WTC11 (cell line): ENCODE measurements around the gene ADAMTS7. TPM values are rescaled to one million over a fixed set of nuclear protein-coding genes. Genes with fewer than 3 reads are reported as not detected.

Source experiments
- ATAC-seq: fragments of 200-7000 bp; cut with Tn5 transposase; 2 replicates; pipeline ENCODE4 v1.10.0; 2021; ENCODE audit warnings: mild to moderate bottlenecking, moderate library complexity
- CTCF ChIA-PET: fragments of 300-600 bp; sonication (Branson Sonifier 250); formaldehyde crosslinking; loops from one replicate; lab custom pipeline; 2021; ENCODE audit warnings: antibody characterized with exemption; lab: Charles Lee
- POLR2A ChIA-PET: fragments of 350-600 bp; sonication (Branson Sonifier 250); formaldehyde crosslinking; loops from one replicate; lab custom pipeline; 2021; ENCODE audit warnings: antibody characterized with exemption; lab: Charles Lee
- DNase-seq: peaks from one replicate; pipeline ENCODE4 v3.0.0; 2021; ENCODE audit warnings: low spot score
- H3K27ac Mint-ChIP-seq: 2 replicates; pipeline ENCODE4 v1.8.0; 2021; ENCODE audit warnings: mixed read lengths
- H3K27me3 Mint-ChIP-seq: 2 replicates; pipeline ENCODE4 v1.8.0; 2021; ENCODE audit warnings: low read depth, mild to moderate bottlenecking, moderate library complexity, mixed read lengths
- H3K36me3 Mint-ChIP-seq: 2 replicates; pipeline ENCODE4 v1.8.0; 2021; ENCODE audit warnings: mixed read lengths
- H3K4me1 Mint-ChIP-seq: 2 replicates; pipeline ENCODE4 v1.8.0; 2022; ENCODE audit warnings: mixed read lengths
- H3K4me3 Mint-ChIP-seq: 2 replicates; pipeline ENCODE4 v1.8.0; 2021; ENCODE audit warnings: mild to moderate bottlenecking, moderate library complexity, mixed read lengths
- H3K9me3 Mint-ChIP-seq: 2 replicates; pipeline ENCODE4 v1.8.0; 2021; ENCODE audit warnings: mixed read lengths
- CBFB ChIP-seq: sonication (generic); formaldehyde crosslinking; IDR thresholded peaks from 2 replicates; pipeline ENCODE4 v1.8.1; 2022; ENCODE audit warnings: mild to moderate bottlenecking, low read depth, missing genetic modification reagents
- CREM ChIP-seq: sonication (generic); formaldehyde crosslinking; IDR thresholded peaks from 2 replicates; pipeline ENCODE4 v1.8.1; 2022; ENCODE audit warnings: mild to moderate bottlenecking, missing genetic modification reagents, moderate library complexity
- ELF4 ChIP-seq: sonication (generic); formaldehyde crosslinking; IDR thresholded peaks from 2 replicates; pipeline ENCODE4 v1.8.1; 2022; ENCODE audit warnings: low read depth, mild to moderate bottlenecking, moderate library complexity, missing genetic modification reagents
- ESRRA ChIP-seq: sonication (generic); formaldehyde crosslinking; IDR thresholded peaks from 2 replicates; pipeline ENCODE4 v1.8.1; 2022; ENCODE audit warnings: mild to moderate bottlenecking, missing genetic modification reagents, borderline replicate concordance
- KAT7 ChIP-seq: sonication (generic); formaldehyde crosslinking; IDR thresholded peaks from 2 replicates; pipeline ENCODE4 v1.8.1; 2023; ENCODE audit warnings: missing genetic modification reagents, mild to moderate bottlenecking, borderline replicate concordance
- NFATC4 ChIP-seq: fragments of 250-450 bp; sonication (Bioruptor Pico); IDR thresholded peaks from 2 replicates; pipeline ENCODE4 v1.9.0; 2021; ENCODE audit warnings: mild to moderate bottlenecking
- NFE2L1 ChIP-seq: sonication (generic); formaldehyde crosslinking; IDR thresholded peaks from 2 replicates; pipeline ENCODE4 v1.8.1; 2023; ENCODE audit warnings: missing genetic modification reagents
- NR3C1 ChIP-seq: sonication (generic); formaldehyde crosslinking; conservative IDR thresholded peaks from 2 replicates; pipeline ENCODE4 v1.8.1; 2023; ENCODE audit warnings: low read depth, mild to moderate bottlenecking, missing genetic modification reagents
- SMAD4 ChIP-seq: sonication (generic); formaldehyde crosslinking; IDR thresholded peaks from 2 replicates; pipeline ENCODE4 v1.8.0; 2022; ENCODE audit warnings: mild to moderate bottlenecking, missing genetic modification reagents
- SOX15 ChIP-seq: fragments of 250-450 bp; sonication (Bioruptor Pico); IDR thresholded peaks from 2 replicates; pipeline ENCODE4 v1.9.0; 2021; ENCODE audit warnings: mild to moderate bottlenecking
- ZNF138 ChIP-seq: sonication (generic); formaldehyde crosslinking; conservative IDR thresholded peaks from 2 replicates; pipeline ENCODE4 v1.8.1; 2022; ENCODE audit warnings: mild to moderate bottlenecking, moderate library complexity, missing genetic modification reagents
- ZNF317 ChIP-seq: sonication (generic); formaldehyde crosslinking; IDR thresholded peaks from 2 replicates; pipeline ENCODE4 v1.8.1; 2023; ENCODE audit warnings: low read depth, mild to moderate bottlenecking, moderate library complexity, missing genetic modification reagents, borderline replicate concordance
- ZNF416 ChIP-seq: fragments of 250-450 bp; sonication (Bioruptor Pico); IDR thresholded peaks from 2 replicates; pipeline ENCODE4 v1.9.0; 2021; ENCODE audit warnings: mild to moderate bottlenecking, inconsistent platforms
- total RNA-seq: library from RNA; stranded (reverse); gene quantifications from 3 replicates; pipeline ENCODE4 v1.2.3, GENCODE V29; 2021
- TF ChIP-seq, protein P1 (sequence below): sonication (generic); formaldehyde crosslinking; IDR thresholded peaks from 2 replicates; pipeline ENCODE4 v1.8.1; 2023; ENCODE audit warnings: mild to moderate bottlenecking, missing genetic modification reagents
- TF ChIP-seq, protein P2 (sequence below): sonication (generic); formaldehyde crosslinking; IDR thresholded peaks from 2 replicates; pipeline ENCODE4 v1.8.0; 2022; ENCODE audit warnings: mild to moderate bottlenecking, missing genetic modification reagents
- TF ChIP-seq, protein P3 (sequence below): sonication (generic); formaldehyde crosslinking; IDR thresholded peaks from 2 replicates; pipeline ENCODE4 v1.8.1; 2022; ENCODE audit warnings: mild to moderate bottlenecking, missing genetic modification reagents, moderate library complexity, borderline replicate concordance
- TF ChIP-seq, protein P4 (sequence below): sonication (generic); formaldehyde crosslinking; IDR thresholded peaks from 2 replicates; pipeline ENCODE4 v1.8.1; 2022; ENCODE audit warnings: mild to moderate bottlenecking, moderate library complexity, missing genetic modification reagents
- TF ChIP-seq, protein P5 (sequence below): sonication (generic); formaldehyde crosslinking; IDR thresholded peaks from 2 replicates; pipeline ENCODE4 v1.8.0; 2023; ENCODE audit warnings: missing genetic modification reagents, mild to moderate bottlenecking, borderline replicate concordance
- TF ChIP-seq, protein P6 (sequence below): sonication (generic); formaldehyde crosslinking; IDR thresholded peaks from 2 replicates; pipeline ENCODE4 v1.8.0; 2022; ENCODE audit warnings: mild to moderate bottlenecking, missing genetic modification reagents

The ADAMTS7 gene
- total RNA-seq, 1 experiment from 2014 or later: 70.3 TPM

DNA sequence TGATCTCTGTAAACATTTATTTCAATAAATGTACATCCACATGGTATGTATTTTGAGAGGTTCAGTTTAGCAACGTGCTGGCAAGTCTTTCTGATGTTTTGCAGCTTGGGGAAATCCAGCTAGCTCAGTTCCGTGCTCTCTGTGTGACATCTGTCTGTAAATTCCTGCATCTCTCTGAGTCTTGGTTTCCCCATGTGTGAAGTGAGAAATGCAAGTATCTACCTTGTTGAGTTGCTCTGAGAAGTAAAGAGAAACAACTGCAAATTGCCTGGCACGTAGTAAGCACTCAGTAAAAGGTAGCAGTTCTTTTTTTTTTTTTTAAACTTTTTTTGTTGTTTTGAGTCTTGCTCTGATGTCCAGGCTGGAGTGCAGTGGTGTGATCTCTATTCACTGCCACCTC is 31.3 kb upstream of the ADAMTS7 start:
- CTCF ChIA-PET: interaction anchor here (0.8 to 1.8 kb wide), 5 partner anchors 9 to 65 kb away, joined by 4 to 7 read pairs (median 5); partner anchors contain the start of gene MORF4L1
- H3K27ac Mint-ChIP-seq: no peak overlapping the region; the same call in 1 of the 2 replicates

DNA sequence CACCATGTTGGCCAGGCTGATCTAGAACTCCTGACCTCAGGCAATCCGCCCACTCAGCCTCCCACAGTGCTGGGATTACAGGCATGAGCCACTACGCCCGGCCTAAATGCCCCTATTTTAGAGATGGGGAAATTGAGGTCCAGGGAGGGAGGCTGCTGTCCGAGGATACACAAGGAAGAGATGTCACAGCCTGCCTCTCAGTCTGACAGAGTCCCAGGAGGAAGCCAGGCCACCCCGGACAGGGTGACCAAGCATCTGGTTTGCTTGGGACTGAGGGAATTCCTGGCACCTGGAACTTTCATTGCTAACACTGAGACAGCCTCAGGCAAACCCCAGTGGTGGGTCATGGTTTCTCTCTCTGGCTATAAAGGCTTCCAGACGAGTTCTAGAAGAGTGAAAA is 30.6 kb upstream of the ADAMTS7 start:
- DNase-seq (no peak), ATAC-seq (no peak)
- Mint-ChIP-seq H3K27ac (no peak overlapping the region), H3K4me3 (no peak overlapping the region), H3K36me3 (no peaks in the 10 kb centered on the region), H3K4me1 (0 out of 2 replicates have a peak, but pooled peaks cover 10% of the 10 kb centered on the region), H3K9me3 (peaks cover 7% of the 10 kb centered on the region), H3K27me3 (no peaks in the 10 kb centered on the region; the same call in 1 of the 2 replicates)
- CTCF ChIA-PET: interaction anchor here (0.9 to 1.8 kb wide), 3 partner anchors 8 to 33 kb away, joined by 4 to 7 read pairs (median 6); partner anchors contain the start of gene MORF4L1
- TF ChIP-seq, protein P1, sequence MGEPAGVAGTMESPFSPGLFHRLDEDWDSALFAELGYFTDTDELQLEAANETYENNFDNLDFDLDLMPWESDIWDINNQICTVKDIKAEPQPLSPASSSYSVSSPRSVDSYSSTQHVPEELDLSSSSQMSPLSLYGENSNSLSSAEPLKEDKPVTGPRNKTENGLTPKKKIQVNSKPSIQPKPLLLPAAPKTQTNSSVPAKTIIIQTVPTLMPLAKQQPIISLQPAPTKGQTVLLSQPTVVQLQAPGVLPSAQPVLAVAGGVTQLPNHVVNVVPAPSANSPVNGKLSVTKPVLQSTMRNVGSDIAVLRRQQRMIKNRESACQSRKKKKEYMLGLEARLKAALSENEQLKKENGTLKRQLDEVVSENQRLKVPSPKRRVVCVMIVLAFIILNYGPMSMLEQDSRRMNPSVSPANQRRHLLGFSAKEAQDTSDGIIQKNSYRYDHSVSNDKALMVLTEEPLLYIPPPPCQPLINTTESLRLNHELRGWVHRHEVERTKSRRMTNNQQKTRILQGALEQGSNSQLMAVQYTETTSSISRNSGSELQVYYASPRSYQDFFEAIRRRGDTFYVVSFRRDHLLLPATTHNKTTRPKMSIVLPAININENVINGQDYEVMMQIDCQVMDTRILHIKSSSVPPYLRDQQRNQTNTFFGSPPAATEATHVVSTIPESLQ (CRISPR knock-in tag): no peak
- TF ChIP-seq KAT7 (no peak), NFATC4 (CRISPR knock-in tag) (no peak), CREM (CRISPR knock-in tag) (no peak), ELF4 (CRISPR knock-in tag) (no peak), CBFB (CRISPR knock-in tag) (no peak), ZNF317 (CRISPR knock-in tag) (no peak), ESRRA (CRISPR knock-in tag) (no peak)
- TF ChIP-seq, protein P2, sequence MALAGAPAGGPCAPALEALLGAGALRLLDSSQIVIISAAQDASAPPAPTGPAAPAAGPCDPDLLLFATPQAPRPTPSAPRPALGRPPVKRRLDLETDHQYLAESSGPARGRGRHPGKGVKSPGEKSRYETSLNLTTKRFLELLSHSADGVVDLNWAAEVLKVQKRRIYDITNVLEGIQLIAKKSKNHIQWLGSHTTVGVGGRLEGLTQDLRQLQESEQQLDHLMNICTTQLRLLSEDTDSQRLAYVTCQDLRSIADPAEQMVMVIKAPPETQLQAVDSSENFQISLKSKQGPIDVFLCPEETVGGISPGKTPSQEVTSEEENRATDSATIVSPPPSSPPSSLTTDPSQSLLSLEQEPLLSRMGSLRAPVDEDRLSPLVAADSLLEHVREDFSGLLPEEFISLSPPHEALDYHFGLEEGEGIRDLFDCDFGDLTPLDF (CRISPR knock-in tag): no peak
- TF ChIP-seq, protein P3, sequence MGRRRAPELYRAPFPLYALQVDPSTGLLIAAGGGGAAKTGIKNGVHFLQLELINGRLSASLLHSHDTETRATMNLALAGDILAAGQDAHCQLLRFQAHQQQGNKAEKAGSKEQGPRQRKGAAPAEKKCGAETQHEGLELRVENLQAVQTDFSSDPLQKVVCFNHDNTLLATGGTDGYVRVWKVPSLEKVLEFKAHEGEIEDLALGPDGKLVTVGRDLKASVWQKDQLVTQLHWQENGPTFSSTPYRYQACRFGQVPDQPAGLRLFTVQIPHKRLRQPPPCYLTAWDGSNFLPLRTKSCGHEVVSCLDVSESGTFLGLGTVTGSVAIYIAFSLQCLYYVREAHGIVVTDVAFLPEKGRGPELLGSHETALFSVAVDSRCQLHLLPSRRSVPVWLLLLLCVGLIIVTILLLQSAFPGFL: no peak
- TF ChIP-seq, protein P4, sequence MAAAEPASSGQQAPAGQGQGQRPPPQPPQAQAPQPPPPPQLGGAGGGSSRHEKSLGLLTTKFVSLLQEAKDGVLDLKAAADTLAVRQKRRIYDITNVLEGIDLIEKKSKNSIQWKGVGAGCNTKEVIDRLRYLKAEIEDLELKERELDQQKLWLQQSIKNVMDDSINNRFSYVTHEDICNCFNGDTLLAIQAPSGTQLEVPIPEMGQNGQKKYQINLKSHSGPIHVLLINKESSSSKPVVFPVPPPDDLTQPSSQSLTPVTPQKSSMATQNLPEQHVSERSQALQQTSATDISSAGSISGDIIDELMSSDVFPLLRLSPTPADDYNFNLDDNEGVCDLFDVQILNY (CRISPR knock-in tag): no peak
- POLR2A ChIA-PET: no interaction called here

More for the DNA sequence above, 31.3 kb upstream of the ADAMTS7 start:
- POLR2A ChIA-PET: no interaction called here
- H3K36me3 Mint-ChIP-seq: no peaks in the 10 kb centered on the region; the same call in 1 of the 2 replicates
- no peak for TF ChIP-seq ZNF138 (CRISPR knock-in tag)
- TF ChIP-seq SMAD4: no peak
- TF ChIP-seq, protein P5, sequence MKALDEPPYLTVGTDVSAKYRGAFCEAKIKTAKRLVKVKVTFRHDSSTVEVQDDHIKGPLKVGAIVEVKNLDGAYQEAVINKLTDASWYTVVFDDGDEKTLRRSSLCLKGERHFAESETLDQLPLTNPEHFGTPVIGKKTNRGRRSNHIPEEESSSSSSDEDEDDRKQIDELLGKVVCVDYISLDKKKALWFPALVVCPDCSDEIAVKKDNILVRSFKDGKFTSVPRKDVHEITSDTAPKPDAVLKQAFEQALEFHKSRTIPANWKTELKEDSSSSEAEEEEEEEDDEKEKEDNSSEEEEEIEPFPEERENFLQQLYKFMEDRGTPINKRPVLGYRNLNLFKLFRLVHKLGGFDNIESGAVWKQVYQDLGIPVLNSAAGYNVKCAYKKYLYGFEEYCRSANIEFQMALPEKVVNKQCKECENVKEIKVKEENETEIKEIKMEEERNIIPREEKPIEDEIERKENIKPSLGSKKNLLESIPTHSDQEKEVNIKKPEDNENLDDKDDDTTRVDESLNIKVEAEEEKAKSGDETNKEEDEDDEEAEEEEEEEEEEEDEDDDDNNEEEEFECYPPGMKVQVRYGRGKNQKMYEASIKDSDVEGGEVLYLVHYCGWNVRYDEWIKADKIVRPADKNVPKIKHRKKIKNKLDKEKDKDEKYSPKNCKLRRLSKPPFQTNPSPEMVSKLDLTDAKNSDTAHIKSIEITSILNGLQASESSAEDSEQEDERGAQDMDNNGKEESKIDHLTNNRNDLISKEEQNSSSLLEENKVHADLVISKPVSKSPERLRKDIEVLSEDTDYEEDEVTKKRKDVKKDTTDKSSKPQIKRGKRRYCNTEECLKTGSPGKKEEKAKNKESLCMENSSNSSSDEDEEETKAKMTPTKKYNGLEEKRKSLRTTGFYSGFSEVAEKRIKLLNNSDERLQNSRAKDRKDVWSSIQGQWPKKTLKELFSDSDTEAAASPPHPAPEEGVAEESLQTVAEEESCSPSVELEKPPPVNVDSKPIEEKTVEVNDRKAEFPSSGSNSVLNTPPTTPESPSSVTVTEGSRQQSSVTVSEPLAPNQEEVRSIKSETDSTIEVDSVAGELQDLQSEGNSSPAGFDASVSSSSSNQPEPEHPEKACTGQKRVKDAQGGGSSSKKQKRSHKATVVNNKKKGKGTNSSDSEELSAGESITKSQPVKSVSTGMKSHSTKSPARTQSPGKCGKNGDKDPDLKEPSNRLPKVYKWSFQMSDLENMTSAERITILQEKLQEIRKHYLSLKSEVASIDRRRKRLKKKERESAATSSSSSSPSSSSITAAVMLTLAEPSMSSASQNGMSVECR (CRISPR knock-in tag): no peak
- no peak for TF ChIP-seq NFE2L1 (CRISPR knock-in tag)
- TF ChIP-seq CREM (CRISPR knock-in tag): no peak
- no peak for TF ChIP-seq SOX15 (CRISPR knock-in tag)
- TF ChIP-seq ZNF416 (CRISPR knock-in tag): no peak
- TF ChIP-seq, protein P6, sequence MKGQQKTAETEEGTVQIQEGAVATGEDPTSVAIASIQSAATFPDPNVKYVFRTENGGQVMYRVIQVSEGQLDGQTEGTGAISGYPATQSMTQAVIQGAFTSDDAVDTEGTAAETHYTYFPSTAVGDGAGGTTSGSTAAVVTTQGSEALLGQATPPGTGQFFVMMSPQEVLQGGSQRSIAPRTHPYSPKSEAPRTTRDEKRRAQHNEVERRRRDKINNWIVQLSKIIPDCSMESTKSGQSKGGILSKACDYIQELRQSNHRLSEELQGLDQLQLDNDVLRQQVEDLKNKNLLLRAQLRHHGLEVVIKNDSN (CRISPR knock-in tag): no peak
- TF ChIP-seq NR3C1: no peak
- H3K27me3 Mint-ChIP-seq: no peaks in the 10 kb centered on the region; the same call in 1 of the 2 replicates
- ATAC-seq (no peak), DNase-seq (no peak)
- no peak overlapping the region for H3K4me3 Mint-ChIP-seq
- peaks cover 9% of the 10 kb centered on the region for H3K9me3 Mint-ChIP-seq
- peaks cover 6% of the 10 kb centered on the region; the same call in 1 of the 2 replicates for H3K4me1 Mint-ChIP-seq
